DND-41 (cell line): ENCODE results near the gene SYT1.

Source experiments
- ATAC-seq: fragments of 200-7000 bp; cut with Tn5 transposase; 3 replicates; pipeline ENCODE4 v1.9.1; 2021; ENCODE audit warnings: low read depth; ENCODE audit not compliant: insufficient read depth
- DNase-seq: peaks from one replicate; pipeline ENCODE4 v3.0.0-alpha.2; 2020
- H2AFZ ChIP-seq: 2 replicates; pipeline ENCODE4 v1.6.0; 2012; ENCODE audit warnings: low read depth, low read length
- H3K27ac ChIP-seq: 2 replicates; pipeline ENCODE4 v1.5.1; 2012; ENCODE audit warnings: low read length, inconsistent platforms
- H3K27me3 ChIP-seq: fragments of 200-600 bp; sonication (generic); 2 replicates; pipeline ENCODE4 v1.6.0; 2012; ENCODE audit warnings: low read length, mild to moderate bottlenecking, inconsistent platforms; ENCODE audit not compliant: insufficient read depth, poor library complexity
- H3K36me3 ChIP-seq: 2 replicates; pipeline ENCODE4 v1.5.1; 2012; ENCODE audit warnings: low read length, inconsistent platforms; ENCODE audit not compliant: insufficient read depth
- H3K4me1 ChIP-seq: 2 replicates; pipeline ENCODE4 v1.5.1; 2012; ENCODE audit warnings: mild to moderate bottlenecking, low read length; ENCODE audit not compliant: insufficient read depth
- H3K4me2 ChIP-seq: 2 replicates; pipeline ENCODE4 v1.6.0; 2012; ENCODE audit warnings: mild to moderate bottlenecking, moderate library complexity, low read length, inconsistent platforms; ENCODE audit not compliant: insufficient read depth
- H3K4me3 ChIP-seq, 2 experiments: fragments of 200-600 bp in 1 of 2; shearing (Covaris generic) in 1 of 2; 2 replicates each; pipeline ENCODE4 v1.5.1; 2012 to 2016; ENCODE audit warnings: inconsistent platforms in 2 of 2, low read length in 2 of 2, mild to moderate bottlenecking in 2 of 2, low read depth in 1 of 2, moderate library complexity in 1 of 2
- H3K79me2 ChIP-seq: 2 replicates; pipeline ENCODE4 v1.6.0; 2012; ENCODE audit warnings: low read length, inconsistent platforms; ENCODE audit not compliant: insufficient read depth
- H3K9ac ChIP-seq: 2 replicates; pipeline ENCODE4 v1.6.0; 2012; ENCODE audit warnings: low read depth, mild to moderate bottlenecking, inconsistent platforms, low read length, moderate library complexity
- H3K9me3 ChIP-seq: 2 replicates; pipeline ENCODE4 v1.5.1; 2012; ENCODE audit warnings: low read length, moderate library complexity, mild to moderate bottlenecking, inconsistent platforms; ENCODE audit not compliant: insufficient read depth, severe bottlenecking
- H4K20me1 ChIP-seq: 2 replicates; pipeline ENCODE4 v1.6.0; 2012; ENCODE audit warnings: low read length; ENCODE audit not compliant: insufficient read depth
- CTCF ChIP-seq: IDR thresholded peaks from 2 replicates; pipeline ENCODE4 v1.5.1; 2012; ENCODE audit warnings: borderline replicate concordance, low read length, moderate library complexity, mild to moderate bottlenecking; ENCODE audit not compliant: poor library complexity, severe bottlenecking; ENCODE audit errors: extremely low read depth
- EZH2 ChIP-seq: IDR thresholded peaks from 3 replicates; pipeline ENCODE4 v1.6.1; 2012; ENCODE audit warnings: borderline replicate concordance, low read depth, mild to moderate bottlenecking, moderate library complexity, low read length, inconsistent platforms; ENCODE audit not compliant: severe bottlenecking

SYT1 gene

GRCh38 chr12:78863482-78864402 is 832 bp upstream of the SYT1 start:
- ATAC-seq: no peak
- no peak overlapping the region for H3K27ac ChIP-seq
- no peak overlapping the region for H3K9ac ChIP-seq

GRCh38 chr12:78864870-78865463 is 393 bp downstream of the SYT1 start:
- no peak for ATAC-seq
- Histone ChIP-seq H2AFZ (no peak overlapping the region), H3K9ac (no peak overlapping the region), H3K27ac (no peak overlapping the region), H3K27me3 (no peaks in the 10 kb centered on the region), H3K4me1 (no peaks in the 10 kb centered on the region), H3K4me2 (no peak overlapping the region), H3K79me2 (no peaks in the 10 kb centered on the region), H3K4me3 (no peak overlapping the region), H3K36me3 (no peaks in the 10 kb centered on the region), H3K9me3 (no peaks in the 10 kb centered on the region), H4K20me1 (no peaks in the 10 kb centered on the region)
- no peak for TF ChIP-seq CTCF
- TF ChIP-seq EZH2: no peak
- no peak for DNase-seq

More at GRCh38 chr12:78863482-78864402, 832 bp upstream of the SYT1 start:
- no peak for DNase-seq
- no peak overlapping the region for H3K4me2 ChIP-seq
- no peak for TF ChIP-seq CTCF
- no peak for TF ChIP-seq EZH2
- H3K4me3 ChIP-seq: no peak overlapping the region
- no peak overlapping the region for H2AFZ ChIP-seq
- H3K79me2 ChIP-seq: no peaks in the 10 kb centered on the region
- H3K4me1 ChIP-seq: no peaks in the 10 kb centered on the region
- H4K20me1 ChIP-seq: no peaks in the 10 kb centered on the region
- no peaks in the 10 kb centered on the region for H3K36me3 ChIP-seq
- no peaks in the 10 kb centered on the region for H3K9me3 ChIP-seq
- no peaks in the 10 kb centered on the region for H3K27me3 ChIP-seq

- ATAC-seq: no peak
- H3K79me2 ChIP-seq: no peaks in the 10 kb centered on the region
- TF ChIP-seq EZH2 (no peak), CTCF (no peak)
- H3K27me3 ChIP-seq: no peaks in the 10 kb centered on the region
- H3K4me3 ChIP-seq: no peak overlapping the region
- H3K9me3 ChIP-seq: no peaks in the 10 kb centered on the region
- no peak for DNase-seq
- H3K9ac ChIP-seq: no peak overlapping the region
- no peak overlapping the region for H3K27ac ChIP-seq
- H4K20me1 ChIP-seq: no peaks in the 10 kb centered on the region
- H3K4me2 ChIP-seq: no peak overlapping the region
- H3K36me3 ChIP-seq: no peaks in the 10 kb centered on the region
- H2AFZ ChIP-seq: no peak overlapping the region
- no peaks in the 10 kb centered on the region for H3K4me1 ChIP-seq
Measured at GRCh38 chr12:78865516-78865915, 942 bp downstream of the SYT1 start.
